ENCODE measurements around the gene CNOT10.

DNA sequence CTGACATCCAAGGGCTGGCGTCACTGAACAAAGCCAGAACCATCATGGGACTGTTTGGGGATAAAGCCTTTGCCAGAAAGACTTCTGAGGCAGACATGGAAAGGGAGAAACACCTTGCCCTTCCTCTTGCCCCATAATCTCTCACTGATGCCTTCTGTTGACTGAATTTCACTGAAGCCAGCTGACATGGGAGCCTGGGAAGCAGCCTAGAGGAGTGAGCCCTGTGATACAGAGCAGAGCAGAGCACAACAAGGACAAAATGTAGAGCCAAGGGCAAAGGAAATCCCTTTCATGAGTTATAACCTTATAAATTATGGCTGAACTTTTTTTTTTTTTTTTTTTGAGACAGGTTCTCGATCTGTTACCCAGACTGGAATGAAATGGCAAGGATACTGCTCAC is 9.8 kb upstream of the CNOT10 start:
- no peak for TF ChIP-seq POLR2A (IDR thresholded peaks at IDR 0.05; ENCODE audit: low read length)
- no peak for TF ChIP-seq GATA1 (IDR thresholded peaks at IDR 0.05; ENCODE audit: low read depth, low read length)

Data from erythroblast (primary cell).